K562 (cell line): ENCODE results near the gene RNF26. TPM values are rescaled to one million over a fixed set of nuclear protein-coding genes. Genes with fewer than 3 reads are reported as not detected.

Experiments
- BDP1 ChIP-seq: IDR thresholded peaks from 3 replicates; pipeline ENCODE4 v1.6.1; 2011; ENCODE audit not compliant: insufficient read length, insufficient read depth
- CEBPG ChIP-seq, 3 experiments: fragments of 200-800 bp in 1 of 3; sonication (Bioruptor generic) in 1 of 3; sonication (generic) in 1 of 3; formaldehyde crosslinking in 1 of 3; IDR thresholded peaks in 2 of 3; conservative IDR thresholded peaks in 1 of 3; 2 replicates each; pipeline versions ENCODE4 v1.6.1 to v1.8.0; 2016 to 2022; ENCODE audit warnings: missing compliant biosample characterization in 2 of 3, missing genetic modification characterization in 2 of 3, mild to moderate bottlenecking in 1 of 3, missing genetic modification reagents in 1 of 3
- CHD4 ChIP-seq: fragments of 200-600 bp; sonication (generic); IDR thresholded peaks from 3 replicates; pipeline ENCODE4 v1.6.1; 2012; ENCODE audit warnings: low read depth, mild to moderate bottlenecking, mixed read lengths, low read length, inconsistent platforms; ENCODE audit not compliant: insufficient read depth, insufficient replicate concordance, poor library complexity, severe bottlenecking
- CREB1 ChIP-seq, 2 experiments: sonication (generic) in 1 of 2; formaldehyde crosslinking in 1 of 2; IDR thresholded peaks; 2 replicates each; pipeline versions ENCODE4 v1.6.1 to v1.8.0; 2012 to 2022; ENCODE audit warnings: inconsistent platforms in 1 of 2, mild to moderate bottlenecking in 1 of 2, missing genetic modification reagents in 1 of 2, moderate library complexity in 1 of 2
- GABPB1 ChIP-seq: sonication (generic); formaldehyde crosslinking; IDR thresholded peaks from 2 replicates; pipeline ENCODE4 v1.8.0; 2022; ENCODE audit warnings: mild to moderate bottlenecking, missing genetic modification reagents
- GTF2E2 ChIP-seq: fragments of 200-800 bp; sonication (Bioruptor generic); IDR thresholded peaks from 2 replicates; pipeline ENCODE4 v1.6.1; 2016; ENCODE audit warnings: missing genetic modification characterization, missing compliant biosample characterization
- JUNB ChIP-seq: fragments of 450-650 bp; formaldehyde crosslinking; conservative IDR thresholded peaks from 2 replicates; pipeline ENCODE4 v1.4.0; 2020; ENCODE audit warnings: mild to moderate bottlenecking
- MAFG ChIP-seq: fragments of 450-650 bp; conservative IDR thresholded peaks from 2 replicates; pipeline ENCODE4 v1.6.1; 2016; ENCODE audit warnings: missing genetic modification characterization, missing compliant biosample characterization
- MTA2 ChIP-seq: fragments of 450-650 bp; IDR thresholded peaks from 2 replicates; pipeline ENCODE4 v1.6.1; 2016; ENCODE audit warnings: low read depth
- NFRKB ChIP-seq: fragments of 450-650 bp; IDR thresholded peaks from 2 replicates; pipeline ENCODE4 v1.6.1; 2016; ENCODE audit warnings: low read depth
- NR3C1 ChIP-seq: sonication (generic); formaldehyde crosslinking; IDR thresholded peaks from 2 replicates; pipeline ENCODE4 v1.8.1; 2022; ENCODE audit warnings: missing genetic modification reagents
- PHB ChIP-seq: fragments of 250-450 bp; sonication (Bioruptor Pico); IDR thresholded peaks from 2 replicates; pipeline ENCODE4 v1.5.0; 2021
- POLR3G ChIP-seq: IDR thresholded peaks from 2 replicates; pipeline ENCODE4 v1.6.1; 2011; ENCODE audit not compliant: insufficient read length, insufficient replicate concordance; ENCODE audit errors: extremely low read depth
- RFX7 ChIP-seq: fragments of 250-450 bp; sonication (Bioruptor Pico); IDR thresholded peaks from 2 replicates; pipeline ENCODE4 v1.5.1; 2021; ENCODE audit warnings: mild to moderate bottlenecking
- SMARCE1 ChIP-seq: fragments of 450-650 bp; IDR thresholded peaks from 2 replicates; pipeline ENCODE4 v1.7.1; 2016; ENCODE audit warnings: mild to moderate bottlenecking
- SP1 ChIP-seq: sonication (generic); formaldehyde crosslinking; IDR thresholded peaks from 2 replicates; pipeline ENCODE4 v1.8.1; 2022; ENCODE audit warnings: mild to moderate bottlenecking, missing genetic modification reagents
- SUPT5H ChIP-seq: fragments of 450-650 bp; IDR thresholded peaks from 2 replicates; pipeline ENCODE4 v1.6.1; 2016
- VEZF1 ChIP-seq: fragments of 200-800 bp; sonication (Bioruptor generic); IDR thresholded peaks from 2 replicates; pipeline ENCODE4 v1.6.1; 2017; ENCODE audit warnings: missing genetic modification characterization, missing compliant biosample characterization
- ZBTB17 ChIP-seq: fragments of 450-650 bp; formaldehyde crosslinking; IDR thresholded peaks from 2 replicates; pipeline ENCODE4 v1.4.0; 2020; ENCODE audit warnings: mild to moderate bottlenecking
- ZBTB2 ChIP-seq: fragments of 450-650 bp; IDR thresholded peaks from 2 replicates; pipeline ENCODE4 v1.6.1; 2016; ENCODE audit warnings: antibody characterized with exemption
- ZNF134 ChIP-seq: fragments of 250-450 bp; sonication (Bioruptor Pico); conservative IDR thresholded peaks from 2 replicates; pipeline ENCODE4 v1.4.0; 2020
- ZNF174 ChIP-seq: fragments of 250-450 bp; sonication (Bioruptor Pico); IDR thresholded peaks from 2 replicates; pipeline ENCODE4 v1.4.0; 2020; ENCODE audit warnings: mild to moderate bottlenecking
- ZNF274 ChIP-seq: IDR thresholded peaks from 2 replicates; pipeline ENCODE4 v1.6.1; 2011; ENCODE audit warnings: low read depth, mild to moderate bottlenecking, low read length, moderate library complexity, borderline replicate concordance
- ZNF395 ChIP-seq: fragments of 200-800 bp; sonication (Bioruptor generic); IDR thresholded peaks from 2 replicates; pipeline ENCODE4 v1.6.1; 2017; ENCODE audit warnings: missing genetic modification characterization, missing compliant biosample characterization
- ZNF589 ChIP-seq: fragments of 200-800 bp; sonication (Bioruptor generic); IDR thresholded peaks from 2 replicates; pipeline ENCODE4 v1.6.1; 2016; ENCODE audit warnings: low read depth, missing genetic modification characterization, missing compliant biosample characterization
- ZNF79 ChIP-seq: fragments of 250-450 bp; sonication (Bioruptor Pico); IDR thresholded peaks from 2 replicates; pipeline ENCODE4 v1.4.0; 2020; ENCODE audit warnings: low read depth, mild to moderate bottlenecking, moderate library complexity
- polyA plus RNA-seq, 8 experiments: library from polyadenylated mRNA; depleted of rRNA in 4 of 8; stranded (reverse) in 5 of 8; unstranded in 3 of 8; fragments of >200 nt; fragmentation: Nextera tagmentation in 2 of 8; fragmentation: Illumina TruSeq in 1 of 8; extraction: Ambion mirVana in 2 of 8; extraction: Trizol in 1 of 8; gene quantifications; 2 replicates each; pipeline versions ENCODE4 v1.2.1 to v1.2.3, GENCODE V29; 2011 to 2014; ENCODE audit warnings: inconsistent platforms in 1 of 8, missing spikeins in 1 of 8
- total RNA-seq, 7 experiments: library from RNA; depleted of rRNA in 6 of 7; stranded (reverse); fragments of >200 nt in 6 of 7; fragmentation: Illumina TruSeq in 2 of 7; extraction: Trizol in 2 of 7; gene quantifications; 2 replicates each; pipeline versions ENCODE4 v1.2.1 to v1.2.3, GENCODE V29; 2011 to 2021; ENCODE audit warnings: low replicate concordance in 1 of 7

Gene RNF26
- total and polyA plus RNA-seq, 9 of the 15 experiments (the other 6 are each of a cell fraction or from before 2014, with no cell fraction given): 5.3 to 53.6 (median 12.7) TPM

GRCh38 chr11:119356349-119357031 lies 22.2 kb downstream of the RNF26 start (continued):
- TF ChIP-seq VEZF1 (CRISPR knock-in tag) (peak; percentile 67; the same call in 1 of the 2 replicates), ZNF134 (no peak), CEBPG (CRISPR knock-in tag; IDR thresholded peaks at IDR 0.05) (no peak), CEBPG (tag; conservative IDR thresholded peaks at IDR 0.05 in 1 of 2, IDR thresholded peaks at IDR 0.05 in 1 of 2) (no peak), SUPT5H (no peak), GTF2E2 (tag) (no peak), ZBTB17 (no peak), MAFG (tag) (no peak), SMARCE1 (peak; percentile 49; the same call in 1 of the 2 replicates), GABPB1 (no peak), ZBTB2 (no peak; the same call in 1 of the 2 replicates), CHD4 (no peak), JUNB (CRISPR knock-in tag) (no peak), NR3C1 (CRISPR knock-in tag) (no peak), ZNF395 (CRISPR knock-in tag) (no peak), ZNF589 (no peak), MTA2 (0 out of 2 replicates have a peak, but pooled peaks have one; percentile 9), RFX7 (no peak), ZNF79 (CRISPR knock-in tag) (no peak), ZNF174 (CRISPR knock-in tag) (no peak), CREB1 (IDR thresholded peaks at IDR 0.05) (peak; percentile 42), CREB1 (CRISPR knock-in tag; IDR thresholded peaks at IDR 0.05) (no peak), PHB (CRISPR knock-in tag) (no peak), NFRKB (no peak), POLR3G (no peak), BDP1 (no peak), ZNF274 (no peak), SP1 (CRISPR knock-in tag) (peak; percentile 47)
